ENCODE data around the gene PTPRK. TPM values are rescaled to one million over a fixed set of nuclear protein-coding genes. Genes with fewer than 3 reads are reported as not detected.

The PTPRK gene
- total RNA-seq, 4 donors from 2014 or later: 26.7 to 47.5 (median 41.4) TPM

DNA sequence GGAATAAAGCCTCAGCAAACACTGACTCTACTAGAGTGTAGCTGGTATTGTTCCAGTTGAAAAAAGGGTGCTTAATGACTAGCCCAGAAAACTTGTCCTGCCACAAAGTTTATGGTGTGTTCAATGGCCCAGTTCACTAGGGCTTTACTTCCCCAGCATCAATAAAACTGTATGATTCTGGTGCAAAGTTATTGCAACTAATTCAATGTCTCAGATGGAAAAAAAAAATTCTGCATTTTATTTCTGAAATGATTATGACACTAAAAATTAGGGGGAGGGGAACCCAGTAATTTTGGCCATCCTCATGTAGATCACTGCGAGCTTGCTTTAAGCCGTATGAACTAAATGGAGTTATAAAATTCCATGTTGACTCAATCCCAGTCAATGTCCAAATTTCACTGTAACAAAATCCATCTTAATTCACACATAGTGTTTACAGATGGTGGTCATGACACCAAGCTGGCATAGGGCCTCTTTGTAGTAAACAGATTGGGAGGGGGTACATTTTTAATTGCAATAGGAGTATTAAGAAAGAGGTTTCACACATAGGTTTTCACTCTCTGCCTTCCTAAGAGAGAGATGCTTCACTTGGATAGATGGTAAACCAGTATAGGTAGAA, 41.2 kb downstream of the PTPRK start:
- no peak for DNase-seq (ENCODE audit: low spot score in 2 of 2)
- H3K4me3 ChIP-seq (ENCODE audit: low read depth, poor library complexity, severe bottlenecking): no peak overlapping the region
- TF ChIP-seq, protein P1, sequence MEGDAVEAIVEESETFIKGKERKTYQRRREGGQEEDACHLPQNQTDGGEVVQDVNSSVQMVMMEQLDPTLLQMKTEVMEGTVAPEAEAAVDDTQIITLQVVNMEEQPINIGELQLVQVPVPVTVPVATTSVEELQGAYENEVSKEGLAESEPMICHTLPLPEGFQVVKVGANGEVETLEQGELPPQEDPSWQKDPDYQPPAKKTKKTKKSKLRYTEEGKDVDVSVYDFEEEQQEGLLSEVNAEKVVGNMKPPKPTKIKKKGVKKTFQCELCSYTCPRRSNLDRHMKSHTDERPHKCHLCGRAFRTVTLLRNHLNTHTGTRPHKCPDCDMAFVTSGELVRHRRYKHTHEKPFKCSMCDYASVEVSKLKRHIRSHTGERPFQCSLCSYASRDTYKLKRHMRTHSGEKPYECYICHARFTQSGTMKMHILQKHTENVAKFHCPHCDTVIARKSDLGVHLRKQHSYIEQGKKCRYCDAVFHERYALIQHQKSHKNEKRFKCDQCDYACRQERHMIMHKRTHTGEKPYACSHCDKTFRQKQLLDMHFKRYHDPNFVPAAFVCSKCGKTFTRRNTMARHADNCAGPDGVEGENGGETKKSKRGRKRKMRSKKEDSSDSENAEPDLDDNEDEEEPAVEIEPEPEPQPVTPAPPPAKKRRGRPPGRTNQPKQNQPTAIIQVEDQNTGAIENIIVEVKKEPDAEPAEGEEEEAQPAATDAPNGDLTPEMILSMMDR (IDR thresholded peaks at IDR 0.05): no peak
- TF ChIP-seq POLR2A (IDR thresholded peaks at IDR 0.05): no peak
- WGBS, 2 donors: 85 to 90% methylated on average over 2 of the region's 2 CpGs
- intact Hi-C loops (cut with DNase I; ENCODE audit: low total_unique reads): no loop called here

DNA sequence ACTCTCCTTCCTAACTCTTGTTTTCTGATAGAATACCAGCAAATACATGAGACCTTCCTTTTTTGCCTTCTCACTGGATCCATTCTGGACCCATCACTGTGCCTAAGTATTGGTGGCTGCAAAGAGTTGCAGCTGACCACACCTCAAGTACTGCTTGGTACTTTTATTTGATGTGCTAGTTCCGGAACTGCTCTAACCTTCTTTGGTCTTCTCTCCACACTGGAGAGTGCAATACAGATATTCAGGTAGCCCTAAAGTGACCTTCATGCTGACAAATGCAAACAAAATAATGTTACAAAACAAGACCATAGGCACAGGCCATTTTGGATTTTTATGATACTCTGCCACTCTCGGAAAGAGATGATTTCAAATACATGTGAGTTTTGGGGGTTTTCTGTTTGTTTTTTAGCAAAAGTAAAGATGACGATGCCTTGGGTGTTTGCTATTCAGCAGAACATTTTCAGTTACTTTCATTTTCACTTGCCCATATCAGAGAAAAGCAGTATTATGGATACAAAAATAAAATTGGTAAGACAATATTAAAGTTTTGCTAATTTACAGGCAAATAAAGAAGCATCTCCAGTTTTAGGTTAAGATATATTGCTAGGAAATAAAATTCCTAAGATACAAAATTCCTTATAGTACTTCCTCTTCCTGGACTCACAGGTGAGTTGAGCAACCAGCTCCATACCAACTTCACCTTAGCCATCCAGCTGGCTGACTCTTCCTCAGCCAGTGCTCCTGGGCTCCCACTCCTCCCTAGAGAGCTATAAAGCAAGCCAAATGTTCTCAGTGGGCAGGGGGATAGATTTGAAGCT, 42.0 kb downstream of the PTPRK start:
- intact Hi-C loops (cut with DNase I; ENCODE audit: low total_unique reads): no loop called here
- 74 to 80% methylated on average over 3 of the region's 3 CpGs for WGBS, 2 donors
- H3K4me3 ChIP-seq (ENCODE audit: low read depth, poor library complexity, severe bottlenecking): no peak overlapping the region
- TF ChIP-seq, protein P1 (IDR thresholded peaks at IDR 0.05): no peak
- no peak for TF ChIP-seq POLR2A (IDR thresholded peaks at IDR 0.05)
- no peak for DNase-seq (ENCODE audit: low spot score in 2 of 2)

DNA sequence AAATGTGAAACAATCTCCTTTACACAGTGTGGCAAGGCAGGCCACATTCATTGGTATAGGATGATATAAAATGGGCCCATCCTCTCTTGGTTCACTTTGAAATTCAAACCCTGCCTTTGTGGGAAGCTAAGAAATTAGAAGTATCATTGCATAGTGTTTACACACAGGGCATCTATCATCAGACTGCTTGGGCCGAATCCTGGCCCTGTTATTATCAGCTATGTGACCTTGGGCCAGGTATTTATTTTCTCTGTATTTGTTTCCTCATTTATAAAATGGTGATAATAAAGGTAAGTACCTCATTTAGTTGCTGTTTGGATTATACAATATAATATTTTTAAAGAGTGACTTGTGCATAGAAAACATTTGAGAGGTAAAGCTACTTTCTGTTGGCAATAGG, 45.5 kb downstream of the PTPRK start:
- H3K4me3 ChIP-seq (ENCODE audit: low read depth, poor library complexity, severe bottlenecking): no peak overlapping the region
- intact Hi-C loops (cut with DNase I; ENCODE audit: low total_unique reads): no loop called here
- TF ChIP-seq, protein P1 (IDR thresholded peaks at IDR 0.05): no peak
- TF ChIP-seq POLR2A (IDR thresholded peaks at IDR 0.05): no peak
- no peak for DNase-seq (ENCODE audit: low spot score in 2 of 2)
- 95 to 97% methylated on average over 1 of the region's 1 CpG for WGBS, 2 donors

DNA sequence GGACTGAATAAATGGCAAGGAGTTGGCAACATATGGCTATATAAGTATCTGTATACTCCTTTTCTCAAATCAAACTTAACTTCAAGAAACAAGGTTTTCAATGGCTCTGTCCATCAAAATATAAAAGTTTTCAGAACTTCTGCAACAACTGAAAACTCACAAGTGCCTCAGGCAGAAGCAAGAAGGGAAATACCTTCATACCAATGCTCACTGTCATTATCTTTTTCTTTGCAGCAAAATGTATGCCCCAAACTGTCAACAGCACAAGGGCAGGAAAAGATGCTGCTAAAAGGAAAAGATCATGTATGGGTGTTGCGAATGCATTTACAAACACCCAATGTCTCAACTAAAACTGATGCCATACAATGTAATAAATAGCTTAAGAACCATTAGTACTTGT, 45.9 kb downstream of the PTPRK start:
- TF ChIP-seq, protein P1 (IDR thresholded peaks at IDR 0.05): no peak
- TF ChIP-seq POLR2A (IDR thresholded peaks at IDR 0.05): no peak
- 96 to 97% methylated on average over 1 of the region's 1 CpG for WGBS, 2 donors
- intact Hi-C loops (cut with DNase I; ENCODE audit: low total_unique reads): no loop called here
- no peak for DNase-seq (ENCODE audit: low spot score in 2 of 2)
- H3K4me3 ChIP-seq (ENCODE audit: low read depth, poor library complexity, severe bottlenecking): no peak overlapping the region

DNA sequence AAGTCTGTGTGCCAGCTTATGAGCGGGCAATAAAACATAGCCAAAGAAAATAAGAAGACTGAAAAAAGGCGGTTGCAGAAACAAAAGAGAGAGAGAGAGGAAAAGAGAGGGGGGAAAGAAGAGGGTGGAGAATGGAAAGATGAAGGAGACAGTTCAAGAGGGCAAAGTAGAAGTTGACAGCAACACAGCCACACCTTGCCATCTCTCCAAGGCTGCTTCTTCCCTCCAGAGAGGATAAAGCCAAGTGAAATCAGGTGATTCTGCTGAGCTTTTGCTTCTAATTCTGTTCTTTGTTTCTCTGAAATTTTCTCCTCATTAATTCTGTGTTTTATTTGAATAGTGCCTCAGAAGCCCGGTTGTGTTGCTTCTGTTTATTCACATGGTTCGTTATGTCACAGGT, 48.5 kb downstream of the PTPRK start:
- TF ChIP-seq, protein P1 (IDR thresholded peaks at IDR 0.05): no peak
- TF ChIP-seq POLR2A (IDR thresholded peaks at IDR 0.05): no peak
- 81% methylated on average over 4 of the region's 4 CpGs for WGBS, 2 donors
- no peak for DNase-seq (ENCODE audit: low spot score in 2 of 2)
- intact Hi-C loops (cut with DNase I; ENCODE audit: low total_unique reads): no loop called here
- H3K4me3 ChIP-seq (ENCODE audit: low read depth, poor library complexity, severe bottlenecking): no peak overlapping the region

Measured in lower leg skin (tissue), 4 donors.